NK-92 (cell line): ENCODE results near the gene SCLY.

Experiments
- DNase-seq: peaks from one replicate; lab custom pipeline; 2025; ENCODE audit not compliant: unreplicated experiment; lab: John Stamatoyannopoulos, UW

SCLY gene

GRCh38 chr2:238069021-238069709, 8.4 kb downstream of the SCLY start:
- no peak for DNase-seq

GRCh38 chr2:238069877-238070276, 9.1 kb downstream of the SCLY start:
- no peak for DNase-seq

DNA sequence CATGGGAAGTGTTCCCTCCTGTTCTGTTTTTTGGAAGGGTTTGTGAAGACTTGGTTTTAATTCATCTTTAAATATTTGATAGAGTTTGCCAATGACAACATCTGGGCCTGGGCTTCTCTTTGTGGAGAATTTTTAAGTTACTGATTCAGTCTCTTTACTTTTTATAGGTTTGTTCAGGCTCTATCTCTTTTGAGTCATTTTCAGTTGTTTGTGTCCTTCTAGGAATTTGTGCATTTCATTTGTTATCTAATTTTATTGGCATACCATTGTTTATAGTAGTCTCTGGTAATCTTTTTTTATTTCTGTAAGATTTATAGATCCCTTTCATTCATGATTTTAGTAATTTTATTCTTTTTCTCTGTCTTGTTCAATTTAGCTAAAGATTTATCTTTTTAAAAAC, 14.6 kb downstream of the SCLY start:
- DNase-seq, result no peak

DNA sequence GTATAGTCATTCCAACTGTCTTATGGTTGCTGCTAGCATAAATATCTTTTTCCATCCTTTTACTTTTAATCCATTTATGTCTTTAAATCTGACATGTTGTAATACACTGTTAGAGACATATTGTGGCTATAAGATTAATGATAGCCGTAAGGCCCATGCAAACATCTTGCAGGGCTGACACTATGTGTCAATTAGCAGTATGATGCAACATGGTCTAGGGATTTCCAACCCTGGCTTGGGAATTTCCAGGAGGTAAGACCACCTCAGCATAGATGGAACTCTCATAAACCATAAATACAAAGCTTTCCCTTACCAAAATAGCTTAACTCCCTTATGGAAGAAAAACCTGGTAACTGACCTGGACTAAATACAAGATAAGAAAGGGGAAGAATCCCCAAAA, 16.5 kb downstream of the SCLY start:
- no peak for DNase-seq

DNA sequence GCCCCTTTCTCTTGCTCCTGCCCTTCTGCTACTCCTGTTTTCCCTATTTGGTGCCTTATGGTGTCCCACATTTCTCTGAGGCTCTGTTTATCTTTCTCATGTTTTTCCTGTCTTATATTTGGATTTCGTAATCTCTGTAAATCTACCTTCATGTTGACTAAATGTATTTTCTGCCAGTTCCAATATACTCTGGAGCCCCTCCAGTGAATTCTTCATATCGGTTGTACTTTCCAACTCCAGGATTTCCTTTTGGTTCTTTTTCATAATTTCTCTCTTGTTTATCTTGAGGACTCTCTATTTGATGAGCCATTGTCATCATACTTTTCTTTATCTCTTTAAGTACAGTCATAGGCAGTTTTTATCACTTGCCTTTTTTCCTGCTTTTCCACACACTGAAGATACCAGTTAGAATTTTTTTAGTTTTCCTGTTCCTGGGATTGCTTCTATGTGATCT, 19.1 kb downstream of the SCLY start:
- DNase-seq, result no peak

GRCh38 chr2:238080518-238080917, 19.7 kb downstream of the SCLY start:
- DNase-seq, result no peak

GRCh38 chr2:238081150-238081549, 20.3 kb downstream of the SCLY start:
- DNase-seq, result no peak

DNA sequence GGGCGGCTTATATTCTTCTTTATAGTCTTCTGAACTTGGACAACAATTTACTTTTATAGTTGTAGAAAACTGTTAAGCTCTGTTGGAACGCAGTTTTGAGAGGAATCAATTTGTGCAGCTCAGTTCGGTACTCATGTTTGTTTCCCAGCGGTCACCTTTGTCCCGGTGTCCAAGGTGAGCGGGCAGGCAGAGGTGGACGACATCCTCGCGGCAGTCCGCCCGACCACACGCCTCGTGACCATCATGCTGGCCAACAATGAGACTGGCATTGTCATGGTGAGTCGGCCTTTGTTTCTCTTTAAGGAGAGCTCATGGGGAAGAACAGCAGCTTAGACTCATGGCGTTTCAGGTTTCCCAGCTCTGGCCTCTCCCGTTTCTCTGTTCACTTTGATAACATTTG, 20.8 kb downstream of the SCLY start:
- no peak for DNase-seq

DNA sequence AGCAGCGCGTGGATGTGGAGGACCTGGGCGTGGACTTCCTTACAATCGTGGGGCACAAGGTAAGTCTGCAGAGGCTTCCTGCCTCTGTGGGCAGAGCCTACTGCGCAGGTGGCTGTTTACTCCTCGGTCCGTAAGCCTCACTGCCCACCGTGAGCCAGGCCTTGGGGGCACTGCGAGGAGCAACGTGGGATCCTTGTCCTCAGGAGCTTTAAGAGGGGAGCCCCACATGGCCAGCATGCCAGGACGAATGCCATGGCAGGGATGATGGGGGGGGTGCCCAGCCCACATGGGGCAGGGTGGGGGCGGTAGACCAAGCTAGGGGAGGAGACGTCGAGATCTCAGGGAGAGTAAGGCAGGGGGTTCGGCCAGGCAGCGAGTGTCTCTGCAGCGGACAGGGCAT, 21.4 kb downstream of the SCLY start:
- DNase-seq, result no peak

DNA sequence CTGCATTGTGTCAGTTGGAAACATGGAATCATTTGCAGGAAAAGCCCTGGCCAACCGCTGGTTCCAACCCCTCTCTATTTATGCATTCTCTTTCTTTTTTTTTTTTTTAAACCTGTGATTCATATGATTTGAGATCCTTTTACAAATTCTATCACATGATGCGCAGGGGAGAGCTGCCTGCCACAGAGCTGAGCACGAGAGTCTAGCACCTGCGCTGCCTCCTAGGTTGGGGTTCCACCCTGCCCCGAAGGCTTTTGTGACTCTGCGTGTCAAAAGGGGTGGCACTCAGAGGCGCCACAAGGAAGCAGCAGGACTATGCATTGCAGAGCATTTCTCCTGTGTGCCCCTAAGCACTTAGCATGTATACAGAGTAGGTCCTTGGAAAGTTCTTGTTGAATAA, 22.0 kb downstream of the SCLY start:
- no peak for DNase-seq

- no peak for DNase-seq
Measured at GRCh38 chr2:238083919-238084318, 23.1 kb downstream of the SCLY start.

- DNase-seq, result no peak
Measured at GRCh38 chr2:238084761-238085160, 24.0 kb downstream of the SCLY start.

GRCh38 chr2:238085899-238086298, 25.1 kb downstream of the SCLY start:
- DNase-seq, result no peak

- DNase-seq, result no peak
Measured at GRCh38 chr2:238087211-238087610, 26.4 kb downstream of the SCLY start.

- no peak for DNase-seq
Measured at GRCh38 chr2:238090887-238091286, 30.1 kb downstream of the SCLY start.

GRCh38 chr2:238091436-238092060, 30.7 kb downstream of the SCLY start:
- no peak for DNase-seq

DNA sequence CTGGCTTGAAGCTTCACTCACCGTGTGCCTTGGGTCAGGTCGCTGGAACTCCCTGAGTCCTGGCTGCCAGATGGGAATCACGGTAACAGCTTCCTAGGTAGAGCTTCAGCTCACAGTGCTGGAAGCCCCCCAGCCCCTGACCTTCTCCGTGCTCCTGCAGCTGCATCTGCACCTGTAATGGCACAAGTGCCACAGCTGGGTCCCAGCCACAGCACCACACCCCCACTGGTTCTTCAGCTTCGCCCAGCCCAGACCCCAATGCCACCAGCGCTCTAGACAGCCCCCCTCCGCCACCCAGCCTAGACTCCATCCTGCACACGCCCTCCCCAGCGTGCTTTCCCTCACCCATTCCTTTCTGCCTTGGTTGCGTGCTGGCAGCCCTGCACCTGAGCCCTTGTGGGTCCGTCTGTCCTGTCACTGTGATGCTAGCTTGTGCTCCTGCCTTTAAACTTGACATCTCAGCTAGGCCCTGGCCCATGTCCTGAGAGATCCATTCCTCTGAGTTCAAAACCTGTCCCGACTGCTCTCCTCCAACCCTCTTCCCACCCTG, 31.8 kb downstream of the SCLY start:
- DNase-seq, result no peak

DNA sequence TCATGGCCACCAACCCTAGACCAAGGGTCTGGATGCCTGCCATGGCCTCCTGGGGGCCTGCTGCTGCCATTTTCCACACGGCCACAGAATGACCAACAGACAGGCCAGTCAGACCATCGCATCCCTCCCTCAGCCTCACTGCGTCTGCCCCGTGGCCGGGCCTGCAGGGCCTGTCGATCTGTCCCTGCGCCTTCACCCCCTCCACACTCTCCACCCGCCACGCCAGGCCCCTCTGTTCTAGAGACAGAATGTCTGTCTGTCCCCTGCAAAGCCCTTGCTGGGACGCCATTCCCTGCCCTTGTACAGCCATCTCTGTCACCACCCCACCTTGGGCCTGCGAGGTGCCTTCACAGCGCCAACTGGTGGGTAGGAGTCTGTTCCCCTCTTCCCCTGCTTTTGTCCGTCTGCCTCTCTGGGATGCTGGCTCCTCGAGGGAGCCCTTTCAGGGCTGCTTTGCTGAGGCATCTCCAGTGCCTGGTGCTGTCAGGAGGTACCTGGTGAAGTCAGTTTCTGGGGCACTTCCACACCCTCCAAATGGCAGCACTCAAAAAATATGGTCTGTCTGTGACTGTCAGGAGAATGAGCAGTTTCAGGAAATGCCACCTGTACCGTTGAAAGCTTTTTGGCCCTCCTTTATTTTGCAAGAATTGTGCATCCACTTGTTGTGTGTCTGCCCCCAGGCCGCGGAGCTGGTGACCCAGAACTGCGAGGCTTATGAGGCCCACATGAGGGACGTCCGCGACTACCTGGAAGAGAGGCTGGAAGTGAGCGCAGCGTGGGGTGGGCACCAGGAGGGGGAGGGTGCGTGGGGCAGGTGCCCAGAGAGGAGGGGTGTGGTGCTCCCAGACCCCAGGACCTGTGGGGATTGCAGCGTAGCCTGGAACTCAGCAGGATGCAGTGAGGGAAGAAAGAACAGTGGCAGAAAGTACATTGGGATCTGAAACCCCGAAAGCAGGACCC, 32.7 kb downstream of the SCLY start:
- no peak for DNase-seq

DNA sequence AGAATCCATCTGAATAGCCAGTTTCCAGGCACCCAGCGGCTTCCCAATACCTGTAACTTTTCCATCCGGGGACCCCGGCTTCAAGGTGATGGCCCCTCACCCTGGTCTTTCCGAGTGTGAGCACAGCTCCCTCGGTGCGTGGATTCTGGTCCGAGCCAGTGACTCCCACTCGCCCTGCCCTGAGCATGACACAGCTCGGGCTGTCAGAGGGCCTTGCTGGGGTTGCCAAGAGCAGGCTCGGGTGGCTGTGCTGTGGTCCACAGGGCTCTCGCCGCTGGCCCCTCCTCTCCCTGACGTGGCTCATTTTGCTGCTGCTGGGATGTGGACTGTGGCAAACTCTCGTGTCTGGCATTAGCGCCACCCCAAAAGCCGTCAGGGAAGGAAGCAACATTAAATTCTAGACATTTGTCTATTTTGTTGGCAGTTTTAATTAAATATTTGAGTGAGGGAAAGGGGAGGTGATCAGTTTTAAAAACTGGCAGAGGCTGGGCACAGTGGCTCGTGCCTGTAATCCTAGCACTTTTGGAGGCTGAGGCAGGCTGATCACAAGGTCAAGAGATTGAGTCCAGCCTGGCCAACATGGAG, 33.7 kb downstream of the SCLY start:
- no peak for DNase-seq

- DNase-seq, result no peak
Measured at GRCh38 chr2:238095143-238095542, 34.3 kb downstream of the SCLY start.
